ENCODE data around the gene DDAH1.
"Not testable (repeated sequence)": the region's sequence is repeated elsewhere in the genome, so short reads cannot be mapped to it uniquely, and the experiment has no call there.

Gene DDAH1

GRCh38 chr1:85465099-85465785 lies at the start of gene DDAH1:
Gene DDAH1 (minus strand): TSS chr1:85465159. CDS start chr1:85465045, 114 bp downstream.
- no peak for DNase-seq (ENCODE audit: low read depth in 2 of 2, low spot score in 1 of 2)

DNA sequence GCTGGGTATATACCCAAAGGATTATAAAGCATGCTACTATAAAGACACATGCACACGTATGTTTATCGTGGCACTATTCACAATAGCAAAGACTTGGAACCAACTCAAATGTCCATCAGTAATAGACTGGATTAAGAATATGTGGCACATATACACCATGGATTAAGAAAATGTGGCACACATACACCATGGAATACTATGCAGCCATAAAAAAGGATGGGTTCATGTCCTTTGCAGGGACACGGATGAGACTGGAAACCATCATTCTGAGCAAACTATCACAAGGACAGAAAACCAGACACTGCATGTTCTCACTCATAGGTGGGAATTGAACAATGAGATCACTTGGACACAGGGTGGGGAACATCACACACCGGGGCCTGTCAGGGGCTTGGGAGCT lies 49.0 kb upstream of the DDAH1 start:
- not testable (repeated sequence) for DNase-seq (ENCODE audit: low read depth in 2 of 2, low spot score in 1 of 2)

DNA sequence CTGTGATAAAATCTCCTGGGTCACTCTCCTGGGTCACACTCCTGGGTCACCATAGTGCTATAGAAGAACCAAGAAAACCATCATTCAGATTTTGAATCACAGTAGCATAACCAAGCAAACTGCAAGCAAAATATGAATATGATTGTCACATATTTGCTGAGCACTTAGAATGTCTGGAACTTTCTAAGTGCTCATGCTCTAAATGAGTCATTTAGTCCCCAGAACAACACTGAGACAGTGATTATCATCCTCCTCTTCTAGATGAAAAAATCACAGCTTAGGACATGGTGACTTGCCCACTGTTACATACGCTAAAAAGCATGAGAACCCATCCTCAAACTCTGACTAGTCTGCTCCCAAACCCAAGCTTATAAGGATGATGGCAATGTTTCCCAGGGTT lies 39.5 kb upstream of the DDAH1 start:
- no peak for DNase-seq (ENCODE audit: low read depth in 2 of 2, low spot score in 1 of 2)

- no peak for DNase-seq (ENCODE audit: low read depth in 2 of 2, low spot score in 1 of 2)
Measured at GRCh38 chr1:85502625-85503083, 37.7 kb upstream of the DDAH1 start.

DNA sequence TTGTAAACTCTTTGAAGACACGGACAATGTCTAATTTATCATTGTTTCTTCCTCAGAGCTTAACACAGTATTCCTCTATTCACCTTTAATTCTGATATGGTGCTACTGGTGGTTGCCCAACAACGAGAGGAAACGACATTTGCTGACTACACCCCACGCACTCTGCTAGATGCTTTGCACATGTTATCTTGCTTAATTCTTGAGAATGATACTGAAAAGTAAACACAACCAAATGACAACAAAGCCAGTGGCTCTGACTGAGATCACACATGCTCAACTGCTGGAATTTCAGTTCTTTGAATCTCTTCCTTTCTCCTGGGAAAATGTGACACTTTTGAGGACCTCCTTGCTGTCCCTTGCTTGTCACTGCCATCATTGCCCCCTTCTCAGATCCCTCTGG lies 37.2 kb upstream of the DDAH1 start:
- DNase-seq (ENCODE audit: low read depth in 2 of 2, low spot score in 1 of 2): no peak

DNA sequence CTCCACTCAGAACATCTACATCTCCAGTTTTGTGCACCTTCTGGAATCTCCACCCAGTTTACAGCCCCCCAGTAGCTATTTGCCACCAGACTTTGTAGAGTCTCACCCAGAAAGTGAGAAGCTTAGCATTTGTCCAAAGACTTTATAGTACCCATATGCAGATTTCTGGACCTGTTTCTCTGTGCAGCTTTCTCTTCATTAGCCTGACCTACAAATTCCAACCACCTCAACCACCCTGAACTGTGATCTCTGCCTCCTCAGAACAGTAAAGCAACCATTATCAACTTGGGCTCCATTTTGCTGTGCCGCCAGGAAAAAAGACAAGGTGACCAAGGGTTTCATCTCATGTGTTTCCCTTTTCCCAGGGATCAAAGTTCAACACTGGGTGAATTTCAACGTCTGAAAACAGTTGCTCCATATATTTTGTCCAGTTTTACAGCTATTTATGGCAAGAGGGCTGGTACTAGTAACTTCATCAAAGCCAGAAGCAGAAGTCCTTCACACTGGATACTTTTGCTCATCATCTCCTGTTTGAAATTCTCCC lies 36.5 kb upstream of the DDAH1 start:
- no peak for DNase-seq (ENCODE audit: low read depth in 2 of 2, low spot score in 1 of 2)

DNA sequence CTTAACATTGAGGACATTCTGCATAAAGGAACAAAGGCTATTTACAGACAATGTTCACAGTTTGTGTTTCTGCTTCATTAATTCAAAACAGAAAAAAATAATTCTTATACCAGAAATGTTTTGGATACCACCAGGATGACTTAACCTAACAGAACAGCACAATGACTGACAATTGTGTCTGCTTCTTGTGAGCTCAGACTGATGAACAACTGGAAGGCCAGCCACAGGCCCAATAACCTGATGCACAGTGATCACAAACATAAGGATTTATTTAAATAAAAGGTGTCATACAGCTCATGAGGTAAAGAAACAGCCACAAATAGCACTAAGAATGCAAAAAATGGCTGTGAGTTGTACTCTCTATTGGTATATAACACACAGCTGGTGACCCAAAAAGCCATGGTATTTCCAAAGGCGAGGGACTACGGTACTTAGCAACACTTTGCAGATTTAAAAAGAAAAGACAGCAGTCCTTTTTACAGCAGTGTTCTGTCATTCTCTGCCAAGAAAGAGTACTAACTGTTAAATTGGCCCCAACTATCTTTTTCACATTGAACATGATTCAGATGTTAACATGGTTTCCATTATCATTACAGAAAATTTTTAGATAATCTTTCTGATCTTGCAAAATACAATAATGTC lies 32.1 kb upstream of the DDAH1 start:
- DNase-seq (ENCODE audit: low read depth in 2 of 2, low spot score in 1 of 2): no peak

- DNase-seq (ENCODE audit: low read depth in 2 of 2, low spot score in 1 of 2): no peak
Measured at GRCh38 chr1:85495556-85495955, 30.6 kb upstream of the DDAH1 start.

GRCh38 chr1:85494904-85495266 lies 29.9 kb upstream of the DDAH1 start:
- DNase-seq (ENCODE audit: low read depth in 2 of 2, low spot score in 1 of 2): no peak

DNA sequence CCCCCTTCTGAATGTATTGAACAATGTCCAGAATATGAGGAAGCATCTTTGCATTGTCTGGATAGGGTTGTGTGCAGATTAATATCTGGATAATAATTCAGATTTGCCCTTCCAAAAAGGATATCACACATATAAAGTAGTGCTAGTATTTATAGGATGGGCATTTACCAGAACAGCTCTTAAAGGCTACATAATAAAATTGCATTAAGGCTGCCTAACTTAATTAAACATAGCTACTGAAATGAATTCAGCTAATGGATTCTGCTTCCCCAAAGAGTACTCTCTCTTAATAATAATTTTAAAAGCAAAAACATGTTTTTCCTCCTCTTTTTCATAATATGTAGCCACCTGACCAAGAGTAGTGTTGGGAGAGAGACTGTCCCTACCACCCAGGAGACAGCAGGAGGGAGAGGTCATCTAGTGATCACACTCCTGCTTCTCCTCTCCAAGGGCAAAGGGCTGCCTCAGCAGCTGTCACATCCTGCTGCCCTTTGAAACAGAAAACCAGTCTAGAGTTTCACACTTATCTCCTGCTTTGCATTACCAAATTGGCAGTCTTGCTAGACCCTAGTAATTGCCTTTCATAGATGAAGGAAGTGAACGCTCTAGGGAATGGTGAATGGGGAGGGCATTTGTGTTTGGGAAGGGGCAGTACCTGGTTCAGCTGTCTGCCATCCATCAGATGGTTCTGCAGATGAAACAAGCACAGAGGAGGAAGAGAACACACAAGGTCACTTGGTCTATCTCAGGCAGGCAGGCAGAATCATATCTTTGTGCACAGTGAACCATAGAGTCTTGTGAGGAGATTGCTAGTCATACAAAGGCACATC lies 29.3 kb upstream of the DDAH1 start:
- no peak for DNase-seq (ENCODE audit: low read depth in 2 of 2, low spot score in 1 of 2)

DNA sequence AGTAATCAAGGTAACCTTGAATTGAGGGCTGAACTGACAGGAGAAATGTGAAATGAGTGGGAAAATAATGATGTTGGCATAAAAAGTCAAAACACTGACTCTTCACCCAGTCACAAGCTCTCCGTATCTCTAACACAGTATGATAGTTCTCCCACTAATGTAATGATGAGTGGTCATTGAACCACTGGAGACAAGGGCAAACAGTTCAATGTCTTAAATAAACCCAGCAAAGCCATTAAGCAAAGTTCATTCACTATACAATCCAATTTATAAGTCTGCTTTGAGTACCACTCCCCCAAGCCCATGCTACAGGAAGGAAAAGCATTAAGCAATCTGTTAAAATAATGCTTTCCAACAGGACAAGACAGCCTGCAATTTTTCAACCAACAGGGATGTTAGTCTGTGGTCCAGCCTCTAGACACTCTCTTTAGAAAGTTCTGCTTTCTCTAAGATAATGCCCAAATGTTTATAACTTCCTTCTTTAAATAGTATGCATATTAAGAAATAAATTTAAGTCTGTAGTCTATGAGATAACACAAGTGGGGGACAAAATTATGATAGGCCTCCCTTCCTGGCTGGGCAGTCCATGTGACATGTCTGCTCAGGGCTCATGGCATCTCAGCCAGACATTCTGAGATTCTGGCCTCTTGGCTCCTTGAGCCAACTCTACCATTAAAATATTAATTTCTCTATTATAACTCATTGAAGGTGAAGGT lies 25.5 kb upstream of the DDAH1 start:
- no peak for DNase-seq (ENCODE audit: low read depth in 2 of 2, low spot score in 1 of 2)

DNA sequence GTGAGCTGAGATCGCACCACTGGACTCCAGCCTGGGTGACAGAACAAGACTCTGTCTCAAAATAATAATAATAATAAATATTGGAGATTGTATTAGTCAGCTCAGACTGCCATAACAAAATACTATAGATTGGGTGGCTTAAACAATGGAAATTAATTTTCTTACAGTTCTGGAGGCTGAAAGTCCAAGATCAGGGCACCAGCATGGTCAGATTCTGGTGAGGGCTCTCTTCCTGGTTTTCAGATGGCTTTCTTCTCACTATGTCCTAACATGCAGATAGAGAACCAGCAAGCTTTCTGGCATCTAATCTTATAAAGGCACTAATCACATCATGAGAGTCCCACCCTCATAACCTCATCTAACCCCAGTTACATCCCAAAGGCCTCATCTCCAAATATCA lies 23.2 kb upstream of the DDAH1 start:
- no peak for DNase-seq (ENCODE audit: low read depth in 2 of 2, low spot score in 1 of 2)

DNA sequence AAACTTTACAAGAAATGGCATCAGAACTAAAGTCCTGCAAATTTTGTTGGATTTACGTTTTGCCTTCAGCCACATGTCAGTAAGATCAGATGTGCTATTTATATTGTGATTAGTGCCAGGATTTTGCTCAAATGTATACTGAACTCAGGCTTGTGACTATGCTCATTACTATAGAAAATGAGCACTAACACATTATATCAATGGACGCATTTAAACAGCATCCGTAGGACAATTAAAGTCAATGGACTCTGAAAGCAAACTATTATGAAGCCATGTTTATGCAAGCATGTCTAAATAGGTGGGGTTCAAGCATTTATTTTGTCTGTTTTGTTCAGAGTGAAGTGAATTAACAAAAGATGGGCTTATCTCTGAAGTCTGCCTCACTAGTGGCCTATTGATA lies 20.6 kb upstream of the DDAH1 start:
- DNase-seq (ENCODE audit: low read depth in 2 of 2, low spot score in 1 of 2): no peak

- DNase-seq (ENCODE audit: low read depth in 2 of 2, low spot score in 1 of 2): no peak
Measured at GRCh38 chr1:85484716-85485115, 19.8 kb upstream of the DDAH1 start.

- DNase-seq (ENCODE audit: low read depth in 2 of 2, low spot score in 1 of 2): no peak
Measured at GRCh38 chr1:85484264-85484663, 19.3 kb upstream of the DDAH1 start.

DNA sequence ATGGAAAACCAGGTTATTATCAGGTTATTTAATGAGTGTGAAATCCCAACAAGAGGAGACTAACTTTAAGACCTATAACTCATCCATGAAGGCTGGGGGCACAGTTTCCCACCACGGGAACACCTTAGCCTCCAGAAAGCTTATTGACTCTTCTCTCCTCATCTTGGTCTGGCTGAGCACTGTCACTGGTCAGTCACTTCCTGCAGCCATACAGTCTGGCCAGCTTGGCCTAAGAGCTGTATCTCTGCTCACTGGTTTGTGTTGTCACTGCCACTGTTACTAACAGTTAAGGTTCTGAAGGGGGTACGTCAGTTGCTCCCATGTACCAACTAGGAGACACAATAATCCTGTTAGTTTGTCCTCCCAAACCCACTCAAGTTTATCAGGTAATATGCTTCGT lies 16.7 kb upstream of the DDAH1 start:
- DNase-seq (ENCODE audit: low read depth in 2 of 2, low spot score in 1 of 2): no peak

DNA sequence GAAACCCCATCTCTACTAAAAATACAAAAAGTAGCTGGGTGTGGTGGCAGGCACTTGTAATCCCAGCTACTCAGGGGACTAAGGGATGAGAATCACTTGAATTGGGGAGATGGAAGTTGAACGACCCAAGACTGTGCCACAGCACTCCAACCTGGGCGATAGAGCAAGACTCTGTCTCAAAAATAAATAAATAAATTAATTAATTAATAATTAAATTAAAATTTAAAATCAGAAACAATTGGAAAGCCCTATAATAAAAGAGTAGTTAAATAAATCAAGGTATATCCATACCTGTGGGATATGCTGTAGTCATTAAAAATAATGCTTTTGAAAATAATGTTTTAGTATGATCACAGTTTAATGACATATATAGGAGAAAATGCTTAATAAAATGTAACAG lies 15.6 kb upstream of the DDAH1 start:
- DNase-seq (ENCODE audit: low read depth in 2 of 2, low spot score in 1 of 2): no peak

- DNase-seq (ENCODE audit: low read depth in 2 of 2, low spot score in 1 of 2): no peak
Measured at GRCh38 chr1:85479491-85479890, 14.5 kb upstream of the DDAH1 start.

DNA sequence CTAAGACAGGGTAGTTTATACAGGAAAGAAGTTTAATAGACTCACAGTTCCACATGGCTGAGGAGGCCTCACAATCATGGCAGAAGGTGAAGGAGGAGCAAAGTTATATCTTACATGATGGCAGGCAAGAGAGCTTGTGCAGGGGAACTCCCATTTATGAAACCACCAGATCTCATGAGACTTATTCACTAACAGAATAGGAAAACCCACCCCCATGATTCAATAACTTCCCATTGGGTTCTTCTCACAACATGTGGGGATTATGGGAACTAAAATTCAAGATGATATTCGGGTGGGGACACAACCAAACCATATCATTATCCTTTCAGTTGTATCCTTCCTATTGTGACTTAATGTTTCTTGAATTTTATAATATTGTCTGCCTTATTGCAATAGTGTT lies 13.4 kb upstream of the DDAH1 start:
- no peak for DNase-seq (ENCODE audit: low read depth in 2 of 2, low spot score in 1 of 2)

DNA sequence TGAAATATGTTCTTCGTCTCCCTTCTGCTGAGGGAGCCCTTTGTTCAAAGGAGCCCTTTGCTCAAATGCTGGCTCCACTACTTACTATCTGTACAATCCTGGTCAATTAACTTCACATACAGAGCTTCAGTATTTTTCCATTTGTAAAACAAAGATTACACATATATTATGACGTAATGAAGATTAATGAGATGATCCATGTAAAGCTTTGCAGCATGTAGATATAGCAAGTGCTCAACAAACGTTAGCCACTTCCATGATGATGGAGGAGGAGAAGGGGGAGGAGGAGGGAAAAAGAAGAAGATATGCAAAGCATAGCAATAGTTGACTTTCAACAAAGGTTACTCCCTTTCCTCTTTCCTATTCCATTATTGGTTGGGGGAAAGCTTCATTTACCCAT lies 10.1 kb upstream of the DDAH1 start:
- DNase-seq (ENCODE audit: low read depth in 2 of 2, low spot score in 1 of 2): no peak

DNA sequence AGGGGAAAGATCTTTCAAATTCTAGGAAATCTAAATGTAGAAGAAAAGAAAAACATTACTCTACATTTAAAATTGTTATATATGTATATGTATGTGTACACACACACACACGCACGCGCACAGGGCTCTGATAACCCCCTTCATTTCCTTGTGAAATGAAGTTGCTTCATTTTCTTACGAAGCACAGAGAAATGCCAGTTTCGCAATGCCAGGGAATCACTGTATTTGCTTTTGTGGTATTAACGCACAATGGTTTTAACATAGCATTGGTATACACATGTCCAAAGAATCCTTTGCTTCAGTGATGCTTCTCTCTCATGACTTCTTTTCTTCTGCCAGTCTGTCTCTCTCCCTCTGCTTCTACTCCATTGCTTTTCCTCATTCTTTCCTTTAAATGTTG lies 8.4 kb upstream of the DDAH1 start:
- DNase-seq (ENCODE audit: low read depth in 2 of 2, low spot score in 1 of 2): no peak

All from stimulated activated CD8-positive, alpha-beta memory T cell treated with anti-CD3 and anti-CD28 coated beads, Interleukin-4, amount 100 ng/mL, for 1 hour (primary cell).